Measurements from ENCODE around the gene SIGLEC11. TPM values are rescaled to one million over a fixed set of nuclear protein-coding genes. Genes with fewer than 3 reads are reported as not detected.

Gene SIGLEC11
- total RNA-seq, 4 donors from 2014 or later: 1.2 to 3.9 TPM; not detected in 2

GRCh38 chr19:49940482-49940791 is 20.5 kb downstream of the SIGLEC11 start:
- intact Hi-C loops (cut with DNase I; ENCODE audit: low total_unique reads): no loop called here
- no peaks in the 10 kb centered on the region for H3K4me1 ChIP-seq
- no peaks in the 10 kb centered on the region for H3K27me3 ChIP-seq
- no peak for DNase-seq
- H3K27ac ChIP-seq: no peak overlapping the region
- TF ChIP-seq POLR2A (IDR thresholded peaks at IDR 0.05): no peak
- TF ChIP-seq, protein P1, sequence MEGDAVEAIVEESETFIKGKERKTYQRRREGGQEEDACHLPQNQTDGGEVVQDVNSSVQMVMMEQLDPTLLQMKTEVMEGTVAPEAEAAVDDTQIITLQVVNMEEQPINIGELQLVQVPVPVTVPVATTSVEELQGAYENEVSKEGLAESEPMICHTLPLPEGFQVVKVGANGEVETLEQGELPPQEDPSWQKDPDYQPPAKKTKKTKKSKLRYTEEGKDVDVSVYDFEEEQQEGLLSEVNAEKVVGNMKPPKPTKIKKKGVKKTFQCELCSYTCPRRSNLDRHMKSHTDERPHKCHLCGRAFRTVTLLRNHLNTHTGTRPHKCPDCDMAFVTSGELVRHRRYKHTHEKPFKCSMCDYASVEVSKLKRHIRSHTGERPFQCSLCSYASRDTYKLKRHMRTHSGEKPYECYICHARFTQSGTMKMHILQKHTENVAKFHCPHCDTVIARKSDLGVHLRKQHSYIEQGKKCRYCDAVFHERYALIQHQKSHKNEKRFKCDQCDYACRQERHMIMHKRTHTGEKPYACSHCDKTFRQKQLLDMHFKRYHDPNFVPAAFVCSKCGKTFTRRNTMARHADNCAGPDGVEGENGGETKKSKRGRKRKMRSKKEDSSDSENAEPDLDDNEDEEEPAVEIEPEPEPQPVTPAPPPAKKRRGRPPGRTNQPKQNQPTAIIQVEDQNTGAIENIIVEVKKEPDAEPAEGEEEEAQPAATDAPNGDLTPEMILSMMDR (IDR thresholded peaks at IDR 0.05): no peak
- no peaks in the 10 kb centered on the region for H3K36me3 ChIP-seq
- H3K4me3 ChIP-seq: no peak overlapping the region
- H3K9me3 ChIP-seq: no peaks in the 10 kb centered on the region

DNA sequence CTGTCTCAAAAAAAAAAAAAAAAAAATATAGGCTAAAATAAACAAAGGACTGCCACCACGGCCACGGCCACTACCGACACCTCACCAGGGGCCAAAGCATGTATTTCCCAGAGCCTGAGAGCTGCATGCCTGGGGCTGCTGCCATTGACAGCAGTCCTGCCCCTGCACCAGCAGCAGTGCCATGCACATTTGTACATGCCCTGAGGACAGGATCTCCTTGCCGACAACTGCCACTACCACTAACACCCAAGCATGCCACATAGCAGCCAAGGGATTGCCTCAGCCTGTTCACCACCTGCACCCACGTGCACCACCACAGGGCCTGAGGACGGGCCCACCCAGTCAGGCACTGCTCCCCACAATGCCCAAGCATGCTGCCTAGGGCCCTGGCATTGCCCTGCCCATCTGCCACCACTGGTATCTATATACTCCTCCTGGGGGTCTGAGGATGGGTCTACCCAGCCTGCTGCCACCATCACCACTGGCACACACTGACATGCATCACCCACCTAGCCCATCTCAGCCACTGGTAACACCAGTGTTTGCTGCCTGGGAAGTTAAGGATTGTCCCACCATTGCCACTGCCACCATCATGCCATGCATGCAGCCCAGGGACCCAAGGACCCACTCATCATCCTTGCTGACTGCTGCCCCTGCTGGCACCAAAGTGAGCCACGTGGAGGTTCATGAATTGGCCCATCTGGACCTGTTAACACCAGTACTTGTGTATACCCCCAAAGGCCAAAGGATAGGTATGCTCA is 21.1 kb downstream of the SIGLEC11 start:
- no peaks in the 10 kb centered on the region for H3K27me3 ChIP-seq
- H3K27ac ChIP-seq: no peak overlapping the region
- no peaks in the 10 kb centered on the region for H3K4me1 ChIP-seq
- no peaks in the 10 kb centered on the region for H3K9me3 ChIP-seq
- no peaks in the 10 kb centered on the region for H3K36me3 ChIP-seq
- TF ChIP-seq, protein P1 (IDR thresholded peaks at IDR 0.05): no peak
- TF ChIP-seq POLR2A (IDR thresholded peaks at IDR 0.05): no peak
- no peak overlapping the region for H3K4me3 ChIP-seq
- no peak for DNase-seq
- intact Hi-C loops (cut with DNase I; ENCODE audit: low total_unique reads): loop anchor here (10.0 kb wide), 1 partner anchor 45 kb away; no protein-coding TSS in a partner anchor

GRCh38 chr19:49938662-49939061 is 22.3 kb downstream of the SIGLEC11 start:
- intact Hi-C loops (cut with DNase I; ENCODE audit: low total_unique reads): loop anchor here (10.0 kb wide), 1 partner anchor 46 kb away; no protein-coding TSS in a partner anchor

GRCh38 chr19:49937750-49938381 is 23.1 kb downstream of the SIGLEC11 start:
- Histone ChIP-seq H3K36me3 (no peaks in the 10 kb centered on the region), H3K27ac (no peak overlapping the region), H3K4me1 (no peaks in the 10 kb centered on the region), H3K27me3 (no peaks in the 10 kb centered on the region), H3K9me3 (no peaks in the 10 kb centered on the region), H3K4me3 (no peak overlapping the region)
- TF ChIP-seq, protein P1 (IDR thresholded peaks at IDR 0.05): peak; percentile 94 to 98 (median 96)
- no peak for TF ChIP-seq POLR2A (IDR thresholded peaks at IDR 0.05)
- peak; percentile 73 to 80 for DNase-seq
- intact Hi-C loops (cut with DNase I; ENCODE audit: low total_unique reads): loop anchor here (10.0 kb wide), 1 partner anchor 47 kb away; no protein-coding TSS in a partner anchor

More at GRCh38 chr19:49938662-49939061, 22.3 kb downstream of the SIGLEC11 start:
- H3K4me3 ChIP-seq: no peak overlapping the region
- H3K9me3 ChIP-seq: no peaks in the 10 kb centered on the region
- no peak overlapping the region for H3K27ac ChIP-seq
- H3K4me1 ChIP-seq: no peaks in the 10 kb centered on the region
- no peaks in the 10 kb centered on the region for H3K27me3 ChIP-seq
- no peak for TF ChIP-seq POLR2A (IDR thresholded peaks at IDR 0.05)
- TF ChIP-seq, protein P1 (IDR thresholded peaks at IDR 0.05): no peak
- DNase-seq: no peak
- H3K36me3 ChIP-seq: no peaks in the 10 kb centered on the region

DNA sequence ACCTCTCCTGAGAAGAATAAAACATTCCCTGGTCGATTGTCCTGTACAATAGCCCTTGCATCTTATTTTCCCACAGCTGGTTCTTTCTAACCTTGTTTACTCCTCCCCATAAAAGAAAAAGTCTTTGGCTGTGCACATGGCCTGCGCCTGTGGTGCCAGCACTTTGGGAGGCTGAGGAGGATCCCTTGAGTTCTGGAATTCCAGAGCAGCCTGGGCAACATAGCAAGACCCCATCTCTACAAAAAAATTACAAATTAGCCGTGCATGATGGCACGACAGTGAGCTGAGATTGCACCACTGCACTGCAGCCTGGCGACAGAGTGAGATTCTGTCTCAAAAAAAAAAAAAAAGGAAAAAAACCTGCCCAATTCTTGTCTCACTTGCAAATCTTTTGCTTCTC is 24.4 kb downstream of the SIGLEC11 start:
- Histone ChIP-seq H3K36me3 (no peaks in the 10 kb centered on the region), H3K9me3 (no peaks in the 10 kb centered on the region), H3K27me3 (no peaks in the 10 kb centered on the region), H3K27ac (no peak overlapping the region), H3K4me3 (no peak overlapping the region), H3K4me1 (no peaks in the 10 kb centered on the region)
- TF ChIP-seq POLR2A (IDR thresholded peaks at IDR 0.05): no peak
- TF ChIP-seq, protein P1 (IDR thresholded peaks at IDR 0.05): no peak
- intact Hi-C loops (cut with DNase I; ENCODE audit: low total_unique reads): loop anchor here (10.0 kb wide), 1 partner anchor 48 kb away; no protein-coding TSS in a partner anchor
- DNase-seq: no peak

All from uterus (tissue), 4 donors.